Tibial nerve (tissue), 3 donors: ENCODE results near the gene ZNF629.

Experiments used
- POLR2A ChIP-seq, 2 donors: fragments of 450-650 bp; IDR thresholded peaks; one replicate each; pipeline ENCODE4 v1.6.1; 2017; ENCODE audit warnings: antibody characterized with exemption in 2 of 2, mild to moderate bottlenecking in 2 of 2, moderate library complexity in 2 of 2
- TF ChIP-seq, protein P1 (sequence below), 5 experiments: fragments of 200-600 bp in 3 of 5; fragments of 450-650 bp in 2 of 5; sonication (generic) in 3 of 5; IDR thresholded peaks; one replicate each; pipeline ENCODE4 v1.5.1; 2016 to 2019; ENCODE audit warnings: antibody characterized with exemption in 5 of 5, mild to moderate bottlenecking in 3 of 5, moderate library complexity in 2 of 5

- TF ChIP-seq, protein P1, sequence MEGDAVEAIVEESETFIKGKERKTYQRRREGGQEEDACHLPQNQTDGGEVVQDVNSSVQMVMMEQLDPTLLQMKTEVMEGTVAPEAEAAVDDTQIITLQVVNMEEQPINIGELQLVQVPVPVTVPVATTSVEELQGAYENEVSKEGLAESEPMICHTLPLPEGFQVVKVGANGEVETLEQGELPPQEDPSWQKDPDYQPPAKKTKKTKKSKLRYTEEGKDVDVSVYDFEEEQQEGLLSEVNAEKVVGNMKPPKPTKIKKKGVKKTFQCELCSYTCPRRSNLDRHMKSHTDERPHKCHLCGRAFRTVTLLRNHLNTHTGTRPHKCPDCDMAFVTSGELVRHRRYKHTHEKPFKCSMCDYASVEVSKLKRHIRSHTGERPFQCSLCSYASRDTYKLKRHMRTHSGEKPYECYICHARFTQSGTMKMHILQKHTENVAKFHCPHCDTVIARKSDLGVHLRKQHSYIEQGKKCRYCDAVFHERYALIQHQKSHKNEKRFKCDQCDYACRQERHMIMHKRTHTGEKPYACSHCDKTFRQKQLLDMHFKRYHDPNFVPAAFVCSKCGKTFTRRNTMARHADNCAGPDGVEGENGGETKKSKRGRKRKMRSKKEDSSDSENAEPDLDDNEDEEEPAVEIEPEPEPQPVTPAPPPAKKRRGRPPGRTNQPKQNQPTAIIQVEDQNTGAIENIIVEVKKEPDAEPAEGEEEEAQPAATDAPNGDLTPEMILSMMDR (IDR thresholded peaks at IDR 0.05), result no peak
- TF ChIP-seq POLR2A (IDR thresholded peaks at IDR 0.05), result no peak
Measured at GRCh38 chr16:30764086-30764485, 22.9 kb downstream of the ZNF629 start.
